ENCODE data around the gene CFC1.
"Not testable (repeated sequence)": the region's sequence is repeated elsewhere in the genome, so short reads cannot be mapped to it uniquely, and the experiment has no call there.

The CFC1 gene

GRCh38 chr2:130583582-130583981 lies 15.8 kb downstream of the CFC1 start:
- not testable (repeated sequence) for DNase-seq (ENCODE audit: low spot score)

- DNase-seq (ENCODE audit: low spot score) = not testable (repeated sequence)
Observed at GRCh38 chr2:130582970-130583369, 16.4 kb downstream of the CFC1 start.

GRCh38 chr2:130581491-130581890 lies 17.9 kb downstream of the CFC1 start:
- DNase-seq (ENCODE audit: low spot score) = not testable (repeated sequence)

GRCh38 chr2:130579121-130579520 lies 20.3 kb downstream of the CFC1 start:
- not testable (repeated sequence) for DNase-seq (ENCODE audit: low spot score)

GRCh38 chr2:130577559-130577958 lies 21.8 kb downstream of the CFC1 start:
- not testable (repeated sequence) for DNase-seq (ENCODE audit: low spot score)

- DNase-seq (ENCODE audit: low spot score) = not testable (repeated sequence)
Observed at GRCh38 chr2:130576209-130576784, 23.1 kb downstream of the CFC1 start.

- DNase-seq (ENCODE audit: low spot score) = not testable (repeated sequence)
Observed at GRCh38 chr2:130574230-130574629, 25.1 kb downstream of the CFC1 start.

GRCh38 chr2:130571929-130572328 lies 27.4 kb downstream of the CFC1 start:
- not testable (repeated sequence) for DNase-seq (ENCODE audit: low spot score)

- not testable (repeated sequence) for DNase-seq (ENCODE audit: low spot score)
Observed at GRCh38 chr2:130566165-130566564, 33.2 kb downstream of the CFC1 start.

- DNase-seq (ENCODE audit: low spot score) = not testable (repeated sequence)
Observed at GRCh38 chr2:130556441-130556840, 42.9 kb downstream of the CFC1 start.

GRCh38 chr2:130554178-130554577 lies 45.2 kb downstream of the CFC1 start:
- not testable (repeated sequence) for DNase-seq (ENCODE audit: low spot score)

GRCh38 chr2:130549475-130549874 lies 49.9 kb downstream of the CFC1 start:
- DNase-seq (ENCODE audit: low spot score) = not testable (repeated sequence)

- DNase-seq (ENCODE audit: low spot score) = not testable (repeated sequence)
Observed at GRCh38 chr2:130548418-130548817, 51.0 kb downstream of the CFC1 start.

GRCh38 chr2:130544978-130545377 lies 54.4 kb downstream of the CFC1 start:
- not testable (repeated sequence) for DNase-seq (ENCODE audit: low spot score)

GRCh38 chr2:130543785-130544528 lies 55.4 kb downstream of the CFC1 start:
- DNase-seq (ENCODE audit: low spot score) = not testable (repeated sequence)

- not testable (repeated sequence) for DNase-seq (ENCODE audit: low spot score)
Observed at GRCh38 chr2:130542789-130543188, 56.6 kb downstream of the CFC1 start.

Measured in putamen (tissue), 1 donor.